EH (cell line): ENCODE data around the gene AGFG1.

Source experiments
- DNase-seq: peaks from one replicate; pipeline ENCODE4 v3.0.0-alpha.2; 2015; ENCODE audit warnings: low read depth

Gene AGFG1, protein sequence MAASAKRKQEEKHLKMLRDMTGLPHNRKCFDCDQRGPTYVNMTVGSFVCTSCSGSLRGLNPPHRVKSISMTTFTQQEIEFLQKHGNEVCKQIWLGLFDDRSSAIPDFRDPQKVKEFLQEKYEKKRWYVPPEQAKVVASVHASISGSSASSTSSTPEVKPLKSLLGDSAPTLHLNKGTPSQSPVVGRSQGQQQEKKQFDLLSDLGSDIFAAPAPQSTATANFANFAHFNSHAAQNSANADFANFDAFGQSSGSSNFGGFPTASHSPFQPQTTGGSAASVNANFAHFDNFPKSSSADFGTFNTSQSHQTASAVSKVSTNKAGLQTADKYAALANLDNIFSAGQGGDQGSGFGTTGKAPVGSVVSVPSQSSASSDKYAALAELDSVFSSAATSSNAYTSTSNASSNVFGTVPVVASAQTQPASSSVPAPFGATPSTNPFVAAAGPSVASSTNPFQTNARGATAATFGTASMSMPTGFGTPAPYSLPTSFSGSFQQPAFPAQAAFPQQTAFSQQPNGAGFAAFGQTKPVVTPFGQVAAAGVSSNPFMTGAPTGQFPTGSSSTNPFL

DNA sequence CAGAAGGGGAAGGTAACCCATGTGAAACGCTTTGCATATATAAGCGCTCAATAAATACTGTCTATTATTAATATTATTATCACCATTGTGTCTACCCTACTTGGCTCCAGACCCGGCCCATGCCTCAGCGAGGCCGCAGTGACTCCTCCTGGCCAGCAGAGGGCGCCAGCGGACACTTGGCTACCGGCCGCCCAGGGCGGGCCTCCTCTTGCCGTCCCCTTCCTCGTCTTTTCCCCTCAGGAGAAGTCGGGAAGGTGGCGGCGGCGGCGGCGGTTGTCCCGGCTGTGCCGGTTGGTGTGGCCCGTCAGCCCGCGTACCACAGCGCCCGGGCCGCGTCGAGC is at the start of gene AGFG1:
TSS of gene AGFG1 (plus strand) at position 233 of the 341 bp plus-strand sequence. CDS start 266 bp downstream, outside the sequence.
- DNase-seq, result peak; percentile 76

DNA sequence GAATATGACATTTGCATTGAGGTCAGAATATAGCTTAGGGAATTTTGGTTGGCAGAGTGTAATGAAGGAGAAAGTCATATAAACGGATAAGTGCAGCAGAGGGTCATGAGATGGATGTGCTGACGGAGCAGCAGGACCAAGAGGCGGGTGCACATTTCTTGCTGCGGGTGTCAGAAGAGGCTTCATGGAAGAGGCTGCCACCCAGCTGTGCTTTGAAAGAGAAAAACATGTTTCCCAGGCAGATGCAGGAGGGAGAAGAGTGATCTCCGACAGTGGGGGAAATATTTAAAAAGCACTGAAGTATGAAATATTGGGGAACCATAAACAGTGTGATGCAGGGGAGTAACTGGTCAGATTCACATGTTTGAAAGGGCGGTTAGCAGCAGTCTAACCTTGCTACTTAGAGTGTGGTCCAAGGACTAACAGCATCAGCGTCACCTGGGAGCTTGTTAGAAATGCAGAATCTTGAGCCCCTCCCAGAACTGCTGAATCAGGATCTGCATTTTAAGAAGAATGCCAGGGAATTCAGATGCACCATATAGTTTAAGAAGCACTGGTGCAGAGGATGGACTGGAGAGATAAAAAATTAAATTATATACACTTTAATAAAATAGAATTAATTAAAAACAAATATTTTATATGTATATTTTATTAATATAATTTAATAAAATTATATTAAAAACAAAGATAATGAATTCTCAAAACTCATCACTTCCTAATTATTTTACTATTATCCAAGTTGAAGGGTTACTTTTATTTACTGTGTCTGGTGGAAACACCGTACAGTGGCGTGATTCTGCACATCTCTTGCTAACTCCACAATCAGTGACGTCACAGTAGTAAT is 48.1 kb upstream of the AGFG1 start:
- no peak for DNase-seq

DNA sequence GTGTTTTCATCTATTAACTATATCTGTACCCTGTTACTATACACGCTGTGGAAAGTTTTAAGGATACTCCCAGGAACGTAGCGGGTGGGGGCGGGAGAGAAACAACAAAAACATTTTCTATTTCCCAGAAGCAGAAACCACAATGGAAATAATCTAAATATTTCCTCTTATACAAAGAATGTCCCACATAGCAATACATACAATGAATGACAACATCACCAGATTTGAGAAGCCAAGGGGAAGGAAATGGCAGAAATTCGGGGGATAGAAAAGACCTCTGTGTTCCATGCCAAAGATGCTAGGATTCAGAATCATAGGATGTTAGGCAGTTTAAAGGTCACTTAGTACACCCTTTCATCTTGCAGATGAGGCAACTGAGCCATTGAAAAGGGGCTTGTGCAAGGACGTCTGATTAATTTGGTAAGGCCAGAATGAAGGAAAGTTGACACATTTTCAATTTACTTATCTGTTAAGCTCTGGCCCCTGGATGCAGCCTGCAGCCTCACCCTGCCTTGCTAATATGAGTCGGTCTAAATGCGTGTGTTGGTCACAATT is 43.1 kb upstream of the AGFG1 start:
- DNase-seq, result no peak

DNA sequence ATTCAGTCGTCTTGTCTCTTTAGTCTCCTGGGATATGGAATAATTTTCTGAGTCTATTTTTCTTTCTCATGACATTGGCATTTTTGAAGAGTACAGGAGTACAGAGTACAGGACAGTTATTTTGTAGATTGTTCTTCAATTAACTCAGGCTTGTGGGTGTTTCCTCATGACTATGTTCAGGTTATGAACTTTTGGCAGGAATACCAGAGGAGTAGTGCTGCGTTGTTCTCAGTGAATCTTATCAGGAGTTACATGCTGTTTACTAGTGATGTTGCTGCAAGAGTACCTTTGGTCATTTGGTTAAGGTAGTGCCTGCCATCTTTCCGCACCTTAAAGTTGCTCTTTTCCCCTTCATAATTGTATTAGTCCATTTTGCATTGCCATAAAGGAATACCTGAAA is 41.3 kb upstream of the AGFG1 start:
- no peak for DNase-seq

DNA sequence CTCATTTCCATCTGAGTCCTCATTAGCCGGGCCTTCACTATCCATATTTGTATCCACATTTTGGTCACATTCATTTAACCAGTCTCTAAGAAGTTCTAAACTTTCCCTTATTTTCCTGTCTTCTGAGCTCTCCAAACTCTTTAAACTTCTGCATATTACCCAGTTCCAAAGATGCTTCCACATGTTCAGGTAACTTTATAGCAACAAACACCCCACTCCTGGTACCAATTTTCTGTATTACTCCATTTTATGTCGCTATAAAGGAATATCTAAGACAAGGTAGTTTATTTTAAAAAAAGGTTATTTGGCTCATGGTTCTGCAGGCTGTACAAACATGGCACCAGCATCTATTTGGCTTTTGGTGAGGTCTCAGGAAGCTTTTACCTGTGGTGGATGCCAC is 38.8 kb upstream of the AGFG1 start:
- no peak for DNase-seq

DNA sequence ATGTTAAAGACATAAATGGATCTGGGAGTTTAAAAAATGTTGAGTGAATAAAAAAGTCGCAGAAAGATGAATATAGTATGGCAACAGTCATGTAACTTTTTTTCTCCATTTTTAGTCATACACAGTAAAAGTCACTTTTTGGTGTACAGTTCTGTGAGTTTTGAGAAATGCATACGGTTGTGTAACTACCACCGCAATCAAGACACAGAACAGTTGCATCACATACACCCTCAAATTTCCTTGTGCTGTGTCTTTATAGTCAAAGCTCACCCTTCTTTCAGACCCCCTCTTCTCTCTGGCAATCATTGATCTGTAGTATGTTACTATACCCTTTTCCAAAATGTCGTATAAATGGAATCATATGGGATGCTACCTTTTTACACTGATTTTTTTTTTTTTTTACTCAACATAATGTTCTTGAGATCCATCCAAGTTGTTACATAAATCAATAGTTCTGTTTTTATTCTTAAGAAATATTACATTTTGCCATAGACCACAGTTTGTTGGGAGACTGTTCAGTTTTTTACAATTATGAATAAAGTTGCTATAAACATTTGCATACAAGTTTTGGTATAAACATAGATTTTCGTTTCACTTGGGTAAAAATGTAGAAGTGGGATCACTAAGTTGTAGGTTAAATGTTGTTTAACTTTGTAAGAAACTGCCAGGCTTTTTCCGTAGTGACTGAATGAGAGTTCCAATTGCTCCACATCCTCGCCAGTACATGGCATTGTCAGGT is 35.4 kb upstream of the AGFG1 start:
- DNase-seq, result no peak

DNA sequence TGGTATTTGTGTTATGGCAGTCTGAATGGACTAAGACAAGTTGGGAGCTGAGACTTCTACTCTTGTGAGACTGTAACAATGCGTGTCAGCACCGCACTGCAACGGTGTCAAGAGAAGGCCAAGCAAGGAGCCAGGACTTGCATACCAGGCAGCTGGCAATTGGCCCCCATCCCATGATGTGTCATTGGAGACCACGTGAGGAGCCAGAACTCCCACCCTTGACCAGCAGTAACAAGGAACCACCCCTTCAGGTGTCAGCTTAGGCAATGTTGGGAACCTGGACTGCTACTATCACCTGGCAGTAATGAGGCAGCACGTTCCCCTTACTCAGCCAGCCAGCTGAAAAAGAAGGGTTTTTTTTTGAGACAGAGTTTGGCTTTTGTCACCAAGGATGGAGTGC is 32.7 kb upstream of the AGFG1 start:
- no peak for DNase-seq

DNA sequence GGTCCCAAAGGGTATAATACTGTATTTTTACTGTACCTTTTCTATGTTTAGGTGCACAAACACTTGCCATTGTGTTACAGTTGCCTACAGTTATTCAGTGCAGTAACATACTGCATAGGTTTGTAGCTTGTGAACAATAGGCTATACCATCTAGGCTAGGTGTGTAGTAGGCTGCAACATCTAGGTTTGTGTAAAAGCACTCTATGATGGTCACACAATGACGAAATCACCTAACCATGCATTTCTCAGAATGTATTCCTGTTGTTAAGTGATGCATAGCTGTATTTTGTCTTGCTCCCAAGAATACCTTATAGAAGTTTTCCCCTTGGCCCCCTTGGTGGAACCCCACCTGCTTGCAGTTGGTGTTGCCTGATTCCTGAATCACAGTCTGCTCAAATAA is 29.3 kb upstream of the AGFG1 start:
- no peak for DNase-seq

DNA sequence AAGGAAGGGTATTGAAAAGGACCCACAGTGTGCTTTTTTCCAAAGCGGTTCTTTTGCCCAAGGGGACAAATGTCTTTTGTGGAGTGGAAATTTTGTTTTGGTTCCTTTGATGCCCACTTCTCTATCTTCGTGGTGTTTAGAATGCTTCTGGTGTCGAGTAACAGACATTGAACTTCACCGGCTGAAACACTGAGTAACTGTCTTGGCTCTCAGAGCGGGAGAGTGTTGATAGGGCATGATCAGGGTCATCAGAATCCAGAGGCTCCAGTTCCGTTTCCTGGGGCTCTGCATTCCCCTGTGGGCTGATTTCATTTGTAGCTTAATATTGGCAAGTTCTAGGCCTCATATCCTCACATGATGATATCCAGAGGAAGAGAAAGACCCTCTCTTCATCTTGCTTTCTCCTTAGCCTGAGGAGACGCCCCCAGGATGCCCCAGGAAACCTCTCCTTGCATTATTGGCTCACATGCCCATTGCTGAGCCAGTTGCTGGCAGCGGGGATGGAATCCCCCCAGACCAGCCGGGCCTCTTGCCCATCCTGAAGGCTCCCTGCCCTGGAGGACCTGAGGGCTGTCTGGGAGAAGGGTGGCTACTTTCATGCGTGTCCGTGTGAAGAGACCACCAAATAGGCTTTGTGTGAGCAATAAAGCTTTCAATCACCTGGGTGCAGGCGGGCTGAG is 27.9 kb upstream of the AGFG1 start:
- peak; percentile 20 for DNase-seq

DNA sequence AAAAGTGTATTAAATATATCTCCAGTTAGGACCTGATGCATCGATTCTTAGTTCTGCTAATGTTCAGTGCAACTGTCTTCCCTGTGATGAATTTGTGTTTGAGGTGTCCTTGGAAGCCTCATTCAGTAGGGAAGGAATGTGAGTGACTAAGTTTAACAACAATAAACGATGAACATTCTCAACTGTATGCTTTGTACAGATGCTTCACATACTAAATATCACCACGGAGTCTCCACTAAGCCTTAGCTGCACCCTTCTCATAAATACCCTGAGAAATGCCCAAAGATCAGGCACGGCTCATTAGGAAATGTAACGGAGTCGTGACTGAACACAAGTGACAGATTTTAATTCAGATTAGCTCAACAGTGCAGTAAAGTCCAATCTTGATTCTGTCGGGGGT is 24.4 kb upstream of the AGFG1 start:
- peak; percentile 90 for DNase-seq

DNA sequence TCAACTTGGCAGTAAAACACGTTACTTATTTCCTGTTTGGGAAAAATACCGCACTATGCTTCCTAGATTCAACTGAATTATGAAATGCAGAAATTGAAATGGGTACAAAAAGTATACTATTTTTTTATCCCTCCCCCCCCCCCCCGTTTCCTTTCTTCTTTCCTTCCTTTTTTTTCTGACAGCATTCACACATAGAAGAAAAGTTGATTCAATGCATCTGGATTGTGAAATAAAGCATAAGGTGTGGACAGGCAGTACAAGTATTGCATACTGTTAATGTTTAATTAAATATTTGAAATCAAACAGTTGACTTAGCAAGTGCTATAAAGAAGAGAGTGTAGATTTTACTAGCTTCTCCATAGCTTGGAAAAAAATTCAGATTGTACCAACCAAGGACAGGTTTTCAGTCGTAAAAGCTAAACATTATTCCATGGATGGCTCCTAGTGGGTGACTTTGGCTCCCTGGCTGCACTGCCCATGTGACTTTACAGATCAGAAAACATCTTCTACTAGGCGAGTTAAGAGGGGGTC is 21.6 kb upstream of the AGFG1 start:
- no peak for DNase-seq

DNA sequence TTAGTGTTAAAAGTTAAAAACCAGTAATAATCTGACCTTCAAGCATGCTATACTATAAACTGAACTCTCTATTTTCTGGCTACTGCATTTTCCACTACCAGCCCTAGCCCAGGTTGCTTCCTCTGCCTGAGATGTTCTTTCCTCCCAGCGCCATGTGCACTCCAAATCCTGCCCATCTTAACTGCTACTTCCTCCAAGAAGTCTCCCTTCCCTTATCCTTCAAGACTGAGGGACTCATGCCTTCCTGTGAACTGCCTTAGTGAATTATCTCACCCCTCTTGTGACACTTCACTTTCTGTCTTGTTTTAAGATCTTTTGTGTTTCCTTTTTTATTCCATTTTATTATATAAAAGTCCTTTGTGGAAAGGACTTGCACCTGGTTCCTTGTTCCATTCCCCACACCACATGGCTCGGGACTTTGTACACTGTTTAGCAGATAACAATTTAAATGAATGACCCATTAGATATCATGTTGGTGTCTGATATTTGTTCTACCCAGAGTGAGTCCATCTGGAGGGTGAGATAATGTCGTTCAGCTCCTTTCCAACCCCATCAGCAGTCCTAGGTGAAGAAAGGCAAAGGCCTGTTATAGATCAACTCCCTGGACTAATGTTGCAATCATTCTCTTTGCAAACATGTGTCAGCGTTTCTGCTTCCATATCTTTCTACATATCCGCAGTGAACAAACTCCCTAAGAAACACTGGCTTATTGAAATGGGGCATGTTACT is 20.9 kb upstream of the AGFG1 start:
- no peak for DNase-seq

DNA sequence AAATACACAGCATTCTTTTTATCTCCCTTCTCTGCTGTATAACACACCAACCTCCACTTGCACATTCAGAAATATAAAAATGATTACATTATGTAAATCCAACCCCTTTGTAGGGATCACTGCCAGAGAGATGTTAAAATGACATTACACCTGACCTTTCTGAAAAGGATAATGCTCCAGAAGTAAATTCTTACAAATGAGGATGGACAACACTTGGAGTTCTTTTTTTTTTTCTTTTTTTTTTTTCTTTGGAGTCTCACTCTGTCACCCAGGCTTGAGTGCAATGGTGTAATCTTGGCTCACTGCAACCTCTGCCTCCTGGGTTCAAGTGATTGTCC is 20.3 kb upstream of the AGFG1 start:
- no peak for DNase-seq

DNA sequence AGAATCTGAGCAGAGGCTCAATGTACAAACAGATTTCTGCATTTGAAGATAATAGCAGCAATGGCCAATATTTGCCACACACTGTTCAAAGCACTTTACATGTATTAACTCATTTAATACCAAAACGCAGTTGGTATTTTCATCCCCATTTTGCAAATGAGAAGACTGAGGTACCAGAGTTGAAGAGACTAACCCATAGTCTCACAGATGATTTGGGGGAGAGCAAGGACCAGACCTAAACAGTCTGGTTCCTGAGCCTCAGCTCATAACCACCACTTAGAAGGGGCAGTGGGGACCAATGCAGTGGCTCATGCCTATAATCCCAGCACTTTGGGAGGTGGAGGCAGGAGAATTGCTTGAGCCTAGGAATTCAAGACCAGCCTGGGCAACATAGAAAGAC is 18.1 kb upstream of the AGFG1 start:
- no peak for DNase-seq

DNA sequence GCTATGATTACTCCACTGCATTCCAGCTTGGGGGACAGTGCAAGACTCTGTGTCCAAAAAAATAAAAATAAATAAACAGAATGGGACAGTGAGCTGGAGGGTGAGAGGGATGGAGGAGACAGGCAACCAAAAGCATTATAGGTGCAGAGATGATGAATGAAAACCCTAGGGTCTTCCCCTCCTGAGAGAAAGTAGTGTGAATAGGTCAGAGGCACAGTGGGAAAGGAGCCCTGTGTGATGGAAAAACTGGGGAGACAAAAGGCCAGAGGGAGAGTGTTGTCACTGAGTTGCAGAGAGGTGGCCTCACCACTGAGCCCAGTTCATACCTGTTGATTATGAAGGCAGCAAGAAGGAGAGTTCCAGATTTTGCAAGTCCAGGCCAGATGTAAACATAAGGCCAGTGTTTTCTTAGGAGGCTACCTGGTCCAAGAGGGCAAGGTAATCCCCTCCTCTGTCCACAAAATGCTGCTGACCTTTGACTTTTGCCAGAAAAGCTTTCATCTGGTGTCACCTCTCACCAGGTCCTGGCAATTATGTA is 17.6 kb upstream of the AGFG1 start:
- no peak for DNase-seq

DNA sequence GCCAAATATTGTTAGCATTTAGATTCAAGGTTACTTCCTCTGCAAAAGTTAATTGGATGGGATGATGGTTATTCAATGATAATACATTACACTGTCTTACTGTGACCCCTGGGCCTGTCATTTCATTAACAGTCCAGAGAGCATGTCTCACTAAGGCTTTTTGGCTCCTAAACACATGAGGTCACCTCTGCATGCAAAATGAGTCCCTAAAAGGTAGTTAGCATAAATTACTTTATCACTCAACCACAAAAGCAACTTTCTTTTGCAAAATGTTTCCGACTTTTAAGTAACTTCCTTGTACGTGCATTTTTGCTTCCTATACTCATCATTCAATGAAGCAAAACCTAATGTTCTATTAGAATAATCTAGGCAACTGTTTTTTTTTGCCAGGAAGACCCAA is 16.8 kb upstream of the AGFG1 start:
- DNase-seq, result peak; percentile 37

DNA sequence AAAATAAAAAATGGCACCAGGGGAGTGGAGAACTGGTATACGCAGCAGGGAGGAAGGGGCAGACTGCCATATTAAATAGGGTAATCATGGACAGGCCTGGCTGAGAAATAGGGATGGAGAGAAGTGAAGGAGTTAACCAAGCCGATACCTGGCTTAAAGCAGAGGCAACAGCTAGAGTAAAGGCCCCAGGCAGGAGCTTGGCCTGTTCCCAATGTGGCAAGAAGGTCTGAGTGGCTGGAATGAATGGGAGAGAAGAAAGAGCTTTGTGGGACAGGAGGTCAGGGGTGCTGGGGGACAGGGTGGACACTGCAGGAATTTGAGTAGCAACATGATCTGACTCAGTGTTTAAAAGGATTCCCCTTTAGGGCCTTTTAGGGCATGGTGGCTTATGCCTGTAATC is 15.9 kb upstream of the AGFG1 start:
- DNase-seq, result no peak

DNA sequence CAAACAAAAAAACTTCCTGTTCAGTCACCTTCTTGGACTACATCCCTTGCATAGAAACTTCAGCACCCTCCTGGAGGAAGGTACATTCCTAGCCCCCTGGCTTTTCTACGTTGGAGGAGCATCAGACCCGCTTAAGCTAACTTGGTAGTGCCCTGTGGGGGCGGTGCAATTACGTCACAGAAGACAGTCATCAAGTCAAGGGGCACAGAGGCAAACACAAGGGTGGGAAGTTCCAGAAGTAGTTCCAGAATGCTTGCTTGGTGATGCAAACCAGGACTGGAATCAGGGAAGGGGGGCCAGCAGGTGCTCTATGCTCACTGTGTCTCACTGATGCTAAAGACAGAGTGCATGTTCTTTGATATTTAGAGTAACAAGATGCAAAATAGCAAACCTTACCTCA is 15.2 kb upstream of the AGFG1 start:
- no peak for DNase-seq

DNA sequence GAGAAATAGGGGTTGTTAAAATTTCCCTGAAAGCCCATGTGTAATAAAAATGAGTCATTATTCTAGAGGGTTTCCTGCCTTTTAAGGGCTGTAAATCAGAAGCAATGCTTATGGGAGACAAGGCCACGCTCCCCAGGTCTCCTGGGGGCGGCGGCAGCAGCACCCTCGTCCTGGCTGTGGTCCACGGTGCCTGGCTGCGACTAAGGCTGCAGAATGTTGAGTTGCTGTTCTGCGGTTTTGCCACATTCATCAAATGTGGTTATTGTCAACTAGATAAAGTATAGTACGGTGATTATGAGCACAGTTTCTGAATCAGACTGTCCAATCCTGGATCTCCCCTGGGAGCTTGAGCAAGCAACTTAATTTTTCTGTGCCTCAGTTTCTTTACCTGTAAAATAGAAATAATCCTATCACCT is 11.9 kb upstream of the AGFG1 start:
- DNase-seq, result peak; percentile 87

DNA sequence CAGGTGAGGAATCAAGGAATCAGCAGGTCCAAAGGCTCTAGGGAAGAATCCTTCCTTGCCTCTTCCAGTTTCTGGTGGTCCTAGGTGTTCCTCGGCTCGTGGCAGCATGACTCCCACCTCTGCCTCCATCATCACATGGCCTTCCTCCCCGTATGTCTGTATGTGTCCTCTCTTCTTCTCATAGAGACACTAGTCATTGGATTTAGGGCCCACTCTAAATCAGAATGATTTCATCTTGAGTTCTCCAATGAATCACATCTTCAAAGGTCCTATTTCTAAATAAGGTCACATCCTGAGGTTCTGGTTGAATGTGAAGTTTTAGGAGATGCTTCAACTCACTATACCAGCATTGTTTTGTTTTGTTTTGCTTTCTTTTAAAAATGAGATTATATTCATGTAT is 11.1 kb upstream of the AGFG1 start:
- peak; percentile 44 for DNase-seq
